Keratinocyte (primary cell): ENCODE measurements around the gene CYP4A22.
"Not testable (repeated sequence)": the region's sequence is repeated elsewhere in the genome, so short reads cannot be mapped to it uniquely, and the experiment has no call there.

Source experiments
- CTCF ChIP-seq, 3 experiments: IDR thresholded peaks in 1 of 3; conservative IDR thresholded peaks in 1 of 3; optimal IDR thresholded peaks in 1 of 3; 2 replicates in 2 of 3; 3 replicates in 1 of 3; pipeline versions ENCODE3 to v1.5.1; 2011; ENCODE audit warnings: low read length in 3 of 3, mild to moderate bottlenecking in 3 of 3, moderate library complexity in 2 of 3, control low read depth in 1 of 3, inconsistent platforms in 1 of 3; ENCODE audit not compliant: insufficient read depth in 2 of 3; ENCODE audit errors: extremely low read depth in 1 of 3
- EZH2 ChIP-seq: IDR thresholded peaks from one replicate; pipeline ENCODE4 v1.6.1; 2012; ENCODE audit warnings: inconsistent platforms, mild to moderate bottlenecking, low read length, moderate library complexity

GRCh38 chr1:47143654-47144053, 6.4 kb downstream of the CYP4A22 start:
- TF ChIP-seq CTCF (optimal IDR thresholded peaks at IDR 0.05 in 1 of 3, IDR thresholded peaks at IDR 0.05 in 1 of 3, conservative IDR thresholded peaks at IDR 0.05 in 1 of 3; ENCODE audit: extremely low read depth in 1 of 3, insufficient read depth in 2 of 3, low read length in 3 of 3), result peak in 2 of 3 experiments; percentile 41 to 46
- TF ChIP-seq EZH2, result not testable (repeated sequence)
